DND-41 (cell line): ENCODE results near the gene ARPP21.

Experiments used
- EZH2 ChIP-seq: IDR thresholded peaks from 3 replicates; pipeline ENCODE4 v1.6.1; 2012; ENCODE audit warnings: borderline replicate concordance, low read depth, mild to moderate bottlenecking, moderate library complexity, low read length, inconsistent platforms; ENCODE audit not compliant: severe bottlenecking
- TF ChIP-seq, protein P1 (sequence below): IDR thresholded peaks from 2 replicates; pipeline ENCODE4 v1.5.1; 2012; ENCODE audit warnings: borderline replicate concordance, low read length, moderate library complexity, mild to moderate bottlenecking; ENCODE audit not compliant: poor library complexity, severe bottlenecking; ENCODE audit errors: extremely low read depth

DNA sequence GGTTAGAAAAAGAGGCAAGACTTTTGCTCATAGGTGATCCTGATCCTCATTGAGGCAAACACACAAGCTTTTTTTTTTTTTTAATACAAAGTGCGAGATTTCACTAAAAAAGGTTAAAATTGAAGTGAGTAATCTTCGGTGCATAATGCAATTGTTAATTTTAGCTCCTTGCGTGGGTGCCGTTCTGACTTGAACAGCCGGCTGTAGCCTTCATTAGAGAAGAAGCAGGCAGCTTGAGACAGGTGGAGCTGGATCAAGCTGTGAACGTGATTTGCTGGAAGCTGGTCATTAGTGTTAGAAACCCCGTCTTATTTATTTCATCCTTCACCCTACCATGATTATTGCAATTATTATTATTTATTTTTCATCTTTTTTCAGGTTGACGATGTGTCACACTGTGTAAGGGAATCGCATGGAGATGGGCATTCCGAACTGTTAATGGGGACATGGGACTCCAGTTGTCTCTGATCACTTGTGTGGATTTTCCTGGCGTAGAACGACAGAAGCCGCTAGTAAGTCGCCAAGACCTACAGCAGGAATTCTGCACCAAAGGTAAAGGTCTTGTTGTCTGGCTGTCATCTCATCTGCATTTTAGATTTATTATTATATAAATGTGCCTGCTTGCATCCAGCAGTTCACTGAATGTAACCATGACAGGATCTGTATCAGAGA lies 40.2 kb downstream of the ARPP21 start:
- no peak for TF ChIP-seq EZH2
- TF ChIP-seq, protein P1, sequence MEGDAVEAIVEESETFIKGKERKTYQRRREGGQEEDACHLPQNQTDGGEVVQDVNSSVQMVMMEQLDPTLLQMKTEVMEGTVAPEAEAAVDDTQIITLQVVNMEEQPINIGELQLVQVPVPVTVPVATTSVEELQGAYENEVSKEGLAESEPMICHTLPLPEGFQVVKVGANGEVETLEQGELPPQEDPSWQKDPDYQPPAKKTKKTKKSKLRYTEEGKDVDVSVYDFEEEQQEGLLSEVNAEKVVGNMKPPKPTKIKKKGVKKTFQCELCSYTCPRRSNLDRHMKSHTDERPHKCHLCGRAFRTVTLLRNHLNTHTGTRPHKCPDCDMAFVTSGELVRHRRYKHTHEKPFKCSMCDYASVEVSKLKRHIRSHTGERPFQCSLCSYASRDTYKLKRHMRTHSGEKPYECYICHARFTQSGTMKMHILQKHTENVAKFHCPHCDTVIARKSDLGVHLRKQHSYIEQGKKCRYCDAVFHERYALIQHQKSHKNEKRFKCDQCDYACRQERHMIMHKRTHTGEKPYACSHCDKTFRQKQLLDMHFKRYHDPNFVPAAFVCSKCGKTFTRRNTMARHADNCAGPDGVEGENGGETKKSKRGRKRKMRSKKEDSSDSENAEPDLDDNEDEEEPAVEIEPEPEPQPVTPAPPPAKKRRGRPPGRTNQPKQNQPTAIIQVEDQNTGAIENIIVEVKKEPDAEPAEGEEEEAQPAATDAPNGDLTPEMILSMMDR: no peak
